Osteocyte (in vitro differentiated cells): ENCODE measurements around the gene RNU6-9. TPM values are rescaled to one million over a fixed set of nuclear protein-coding genes. Genes with fewer than 3 reads are reported as not detected.

Experiments used
- DNase-seq: peaks from one replicate; pipeline ENCODE4 v3.0.0; 2021; ENCODE audit warnings: mixed read lengths; ENCODE audit not compliant: unreplicated experiment; ENCODE audit errors: extremely low spot score
- H3K27ac Mint-ChIP-seq: one replicate; pipeline ENCODE4 v1.8.0; 2021; ENCODE audit warnings: mild to moderate bottlenecking, mixed read lengths; ENCODE audit not compliant: unreplicated experiment
- H3K27me3 Mint-ChIP-seq: one replicate; pipeline ENCODE4 v1.8.0; 2021; ENCODE audit warnings: mixed read lengths; ENCODE audit not compliant: unreplicated experiment
- H3K36me3 Mint-ChIP-seq: one replicate; pipeline ENCODE4 v1.8.0; 2021; ENCODE audit warnings: mixed read lengths; ENCODE audit not compliant: unreplicated experiment
- H3K4me1 Mint-ChIP-seq: one replicate; pipeline ENCODE4 v1.8.0; 2021; ENCODE audit warnings: mixed read lengths; ENCODE audit not compliant: unreplicated experiment
- H3K4me3 Mint-ChIP-seq: one replicate; pipeline ENCODE4 v1.8.0; 2021; ENCODE audit warnings: mild to moderate bottlenecking, moderate library complexity, mixed read lengths; ENCODE audit not compliant: unreplicated experiment
- H3K9me3 Mint-ChIP-seq: one replicate; pipeline ENCODE4 v1.8.0; 2021; ENCODE audit warnings: mixed read lengths; ENCODE audit not compliant: unreplicated experiment
- CTCF ChIP-seq: fragments of 200-600 bp; sonication (generic); IDR thresholded peaks from 2 replicates; pipeline ENCODE4 v1.5.0; 2021; ENCODE audit warnings: antibody characterized with exemption, mild to moderate bottlenecking, moderate library complexity
- total RNA-seq: library from RNA; stranded (reverse); gene quantifications from 2 replicates; pipeline ENCODE4 v1.2.1, GENCODE V29; 2021

The RNU6-9 gene
- total RNA-seq, 1 donor from 2014 or later: not detected

GRCh38 chr19:862581-863314 lies 30.5 kb upstream of the RNU6-9 start:
- no peak for TF ChIP-seq CTCF
- peak; percentile 88 for DNase-seq
- H3K4me1 Mint-ChIP-seq: peaks cover 47% of the 10 kb centered on the region
- H3K27me3 Mint-ChIP-seq: no peaks in the 10 kb centered on the region
- no peaks in the 10 kb centered on the region for H3K9me3 Mint-ChIP-seq
- peaks cover 4% of the 10 kb centered on the region for H3K36me3 Mint-ChIP-seq
- no peak overlapping the region for H3K4me3 Mint-ChIP-seq
- H3K27ac Mint-ChIP-seq: peak overlapping the region; percentile 44

- peaks cover 4% of the 10 kb centered on the region for H3K36me3 Mint-ChIP-seq
- H3K9me3 Mint-ChIP-seq: no peaks in the 10 kb centered on the region
- no peak for DNase-seq
Observed at GRCh38 chr19:863315-863620, 30.0 kb upstream of the RNU6-9 start.

DNA sequence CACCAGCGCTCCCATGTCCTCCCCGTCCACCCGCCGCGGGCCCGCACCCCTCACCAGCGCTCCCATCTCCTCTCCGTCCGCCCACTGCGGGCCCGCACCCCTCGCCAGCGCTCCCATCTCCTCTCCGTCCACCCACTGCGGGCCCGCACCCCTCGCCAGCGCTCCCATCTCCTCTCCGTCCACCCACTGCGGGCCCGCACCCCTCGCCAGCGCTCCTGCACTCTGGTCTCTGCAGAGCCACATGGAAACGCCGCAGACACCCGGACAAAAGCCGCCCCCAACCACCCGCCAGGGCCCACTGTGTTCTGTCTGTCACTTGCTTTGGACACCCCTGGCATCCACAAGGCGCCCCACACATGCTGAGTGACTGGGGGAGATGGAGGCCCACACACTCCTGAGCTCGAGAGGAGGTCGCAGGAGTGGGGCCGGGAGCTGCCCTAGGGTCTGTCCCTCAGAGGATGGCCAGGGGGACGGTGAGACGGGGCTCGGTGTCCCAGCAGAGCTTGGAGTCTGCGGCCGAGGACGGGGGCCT lies 26.4 kb upstream of the RNU6-9 start:
- peak overlapping the region; percentile 97 for H3K27ac Mint-ChIP-seq
- H3K4me3 Mint-ChIP-seq: no peak overlapping the region
- H3K36me3 Mint-ChIP-seq: peaks cover 9% of the 10 kb centered on the region
- no peaks in the 10 kb centered on the region for H3K9me3 Mint-ChIP-seq
- no peaks in the 10 kb centered on the region for H3K27me3 Mint-ChIP-seq
- DNase-seq: no peak
- TF ChIP-seq CTCF: no peak
- peaks cover 65% of the 10 kb centered on the region for H3K4me1 Mint-ChIP-seq

More at GRCh38 chr19:863315-863620, 30.0 kb upstream of the RNU6-9 start:
- Mint-ChIP-seq H3K27me3 (no peaks in the 10 kb centered on the region), H3K4me1 (peaks cover 52% of the 10 kb centered on the region), H3K27ac (no peak overlapping the region), H3K4me3 (no peak overlapping the region)
- TF ChIP-seq CTCF: no peak

DNA sequence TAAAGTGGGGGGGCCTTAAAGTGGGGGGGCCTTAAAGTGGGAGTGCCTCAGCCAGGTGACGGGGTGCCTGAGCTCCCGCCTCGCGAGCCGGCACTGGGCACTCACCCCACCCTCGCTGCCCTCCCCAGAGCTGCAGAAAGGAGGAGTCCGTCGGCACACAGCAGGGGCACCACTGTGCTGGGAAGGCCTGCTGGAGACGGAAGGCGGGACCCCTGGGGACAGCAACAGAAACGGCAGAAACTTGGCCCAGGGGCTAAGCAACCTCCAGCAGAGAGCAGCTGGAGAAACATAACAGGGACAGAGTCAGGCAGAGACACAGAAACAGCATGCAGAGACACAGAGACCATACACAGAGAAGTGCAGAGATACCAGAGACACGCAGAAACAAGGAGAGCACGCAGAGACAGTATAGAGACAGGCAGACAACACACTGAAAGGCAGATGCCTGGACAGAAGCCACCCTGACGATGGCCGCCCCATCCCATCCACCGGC lies 25.9 kb upstream of the RNU6-9 start:
- Mint-ChIP-seq H3K36me3 (peaks cover 9% of the 10 kb centered on the region), H3K4me3 (peak overlapping the region; percentile 52), H3K27ac (peak overlapping the region; percentile 97), H3K4me1 (peaks cover 69% of the 10 kb centered on the region), H3K27me3 (no peaks in the 10 kb centered on the region), H3K9me3 (no peaks in the 10 kb centered on the region)
- TF ChIP-seq CTCF: no peak
- peak; percentile 94 for DNase-seq

DNA sequence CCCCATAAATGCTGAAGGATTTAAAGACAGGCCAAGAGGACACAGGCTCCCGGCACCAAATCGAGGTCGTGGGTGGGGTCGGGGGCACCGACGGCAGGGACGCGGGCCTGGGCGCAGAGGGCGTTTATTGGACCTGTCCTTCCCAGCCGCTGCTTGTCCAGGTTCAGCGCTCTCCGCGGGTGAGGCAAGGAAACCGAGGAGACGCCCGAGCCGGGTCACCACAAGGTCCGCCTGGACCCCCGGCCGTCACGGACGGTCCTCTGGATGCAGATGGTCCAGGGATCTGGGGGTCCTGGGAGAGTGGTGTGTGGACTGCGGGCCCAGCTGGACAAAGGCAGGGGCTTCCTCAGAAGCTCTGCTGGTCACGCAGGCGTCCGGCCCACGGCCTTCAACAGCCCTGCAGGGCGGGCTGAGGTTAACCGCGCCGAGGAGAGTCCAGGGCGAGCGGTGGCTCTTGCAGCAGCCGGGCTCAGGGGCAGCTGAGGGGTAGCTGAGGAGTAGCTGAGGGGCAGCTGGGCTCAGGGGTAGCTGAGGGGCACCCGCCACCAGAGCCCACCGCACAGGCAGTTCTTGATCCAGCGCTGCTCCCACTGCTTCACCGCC lies 25.3 kb upstream of the RNU6-9 start:
- TF ChIP-seq CTCF: no peak
- Mint-ChIP-seq H3K4me3 (peak overlapping the region; percentile 52), H3K36me3 (peaks cover 9% of the 10 kb centered on the region), H3K9me3 (no peaks in the 10 kb centered on the region), H3K27ac (peak overlapping the region; percentile 97), H3K4me1 (peaks cover 69% of the 10 kb centered on the region), H3K27me3 (no peaks in the 10 kb centered on the region)
- no peak for DNase-seq
